Hypothalamus (tissue), 51 donors: ENCODE data around the gene ITPR1.

ENCODE experiments used
- DNase-seq, 51 donors: peaks; one replicate each; lab custom pipeline; 2025; lab: John Stamatoyannopoulos, UW

The ITPR1 gene

GRCh38 chr3:4709341-4709740 lies 216.2 kb downstream of the ITPR1 start:
- no peak for DNase-seq

DNA sequence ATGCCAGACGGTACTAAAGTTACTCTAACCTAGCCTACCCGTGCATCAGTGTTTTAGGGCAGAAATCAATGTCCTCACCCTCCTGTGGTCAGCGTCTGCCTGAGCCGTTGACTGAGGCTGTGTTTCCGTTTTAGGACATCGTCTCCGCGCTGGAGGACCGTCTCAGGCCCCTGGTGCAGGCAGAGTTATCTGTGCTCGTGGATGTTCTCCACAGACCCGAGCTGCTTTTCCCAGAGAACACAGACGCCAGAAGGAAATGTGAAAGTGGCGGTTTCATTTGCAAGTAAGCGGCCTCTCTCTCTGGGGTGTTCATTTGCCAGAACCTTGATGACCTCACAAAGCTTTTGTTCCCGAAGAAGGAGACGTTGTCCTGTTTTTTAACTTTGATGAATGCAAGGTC lies 217.0 kb downstream of the ITPR1 start:
- no peak for DNase-seq

DNA sequence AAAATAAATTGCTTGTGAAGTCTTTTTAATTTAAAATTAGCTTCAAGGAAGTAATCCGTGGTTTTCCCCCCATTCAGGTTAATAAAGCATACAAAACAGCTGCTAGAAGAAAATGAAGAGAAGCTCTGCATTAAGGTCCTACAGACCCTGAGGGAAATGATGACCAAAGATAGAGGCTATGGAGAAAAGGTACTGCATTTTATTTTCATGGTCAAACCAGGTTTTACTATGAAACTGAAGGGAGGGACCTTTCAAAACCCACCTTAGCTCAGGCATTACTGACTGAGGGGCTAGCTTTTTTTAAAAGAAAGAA lies 218.5 kb downstream of the ITPR1 start:
- no peak for DNase-seq

GRCh38 chr3:4712109-4712508 lies 219.0 kb downstream of the ITPR1 start:
- DNase-seq, result no peak

- no peak for DNase-seq
These were observed 220.9 kb downstream of the ITPR1 start for GRCh38 chr3:4714045-4714444.

DNA sequence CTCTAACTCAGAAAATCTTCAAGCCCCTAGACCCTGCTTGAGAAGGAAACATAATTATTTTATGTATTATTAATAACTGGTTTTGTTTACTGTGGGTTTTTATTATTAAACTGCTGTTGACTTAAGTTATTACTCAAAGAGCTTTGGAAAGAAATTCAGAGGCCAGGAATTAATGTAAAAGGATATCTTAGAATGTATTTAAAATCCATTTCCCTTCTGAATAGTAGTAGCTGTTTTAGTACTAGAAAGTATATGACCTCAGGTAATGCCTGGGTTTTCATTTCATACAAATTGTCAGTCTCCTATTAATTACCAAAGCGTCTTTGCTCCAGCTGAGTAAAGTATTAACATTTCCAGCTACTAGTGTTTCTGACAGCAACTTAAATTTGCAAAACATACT lies 223.1 kb downstream of the ITPR1 start:
- DNase-seq, result no peak

GRCh38 chr3:4716706-4717362 lies 223.7 kb downstream of the ITPR1 start:
- DNase-seq, result no peak

DNA sequence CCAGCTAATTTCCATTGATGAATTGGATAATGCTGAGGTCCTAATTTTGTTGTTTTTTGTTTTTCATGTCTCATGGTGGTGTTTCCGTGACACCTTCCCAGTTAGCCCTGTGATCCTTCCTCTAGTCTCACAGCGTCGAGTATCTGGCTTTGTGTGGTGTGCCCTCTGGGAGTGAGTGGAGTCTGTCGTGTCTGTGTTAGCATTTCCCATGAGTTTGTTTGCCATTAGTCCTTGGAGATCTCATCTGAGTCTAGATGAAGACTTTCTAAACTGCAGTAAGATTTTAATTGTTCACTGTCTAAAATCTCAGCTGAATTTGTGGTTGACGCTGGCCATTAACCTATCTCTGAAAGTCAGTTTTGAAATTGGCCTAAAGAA lies 224.2 kb downstream of the ITPR1 start:
- no peak for DNase-seq

GRCh38 chr3:4718179-4718736 lies 225.1 kb downstream of the ITPR1 start:
- no peak for DNase-seq

GRCh38 chr3:4719046-4719501 lies 225.9 kb downstream of the ITPR1 start:
- DNase-seq, result no peak

DNA sequence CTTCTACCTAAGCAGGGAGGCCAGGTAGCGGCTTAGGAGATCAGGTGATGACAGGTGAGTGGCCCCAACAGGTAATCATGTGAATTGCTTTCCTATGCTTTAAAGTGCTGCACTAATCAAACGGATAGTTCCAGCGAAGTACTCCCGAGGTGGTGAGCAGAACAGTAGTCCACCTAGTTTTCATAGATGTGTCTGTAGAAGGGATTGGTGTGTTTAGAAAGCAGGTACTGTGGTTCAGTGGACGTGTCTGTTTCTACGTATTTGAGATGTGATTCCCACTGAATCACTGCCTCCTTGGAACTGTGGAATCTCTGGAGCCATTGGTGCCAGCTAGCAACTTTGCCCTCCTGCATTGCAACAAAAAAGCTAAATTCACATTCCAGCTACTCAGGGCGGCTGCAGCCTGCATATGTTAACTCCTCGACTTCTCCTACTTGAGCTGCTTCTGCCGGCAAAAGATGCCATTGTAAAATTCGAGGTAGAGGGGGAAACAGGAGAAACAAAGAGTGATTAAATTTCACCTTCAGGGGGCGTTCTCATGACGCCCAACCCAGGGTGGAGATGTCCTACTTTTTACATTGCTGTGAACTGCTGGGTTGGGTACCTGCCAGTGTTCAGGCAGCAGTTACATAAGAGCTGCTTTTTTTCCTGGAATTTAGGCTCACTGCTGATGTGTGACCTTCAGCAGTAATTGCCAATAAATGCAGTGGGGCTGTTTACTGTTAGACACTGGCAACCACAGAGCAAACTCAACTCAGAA lies 227.3 kb downstream of the ITPR1 start:
- peak in 31 of 51 donors; percentile 13 to 77 (median 48) for DNase-seq

- no peak for DNase-seq
These were observed 228.4 kb downstream of the ITPR1 start for GRCh38 chr3:4721511-4721911.

- DNase-seq, result peak in 17 of 51 donors; percentile 7 to 73 (median 23)
These were observed 229.0 kb downstream of the ITPR1 start for GRCh38 chr3:4722103-4722502.

DNA sequence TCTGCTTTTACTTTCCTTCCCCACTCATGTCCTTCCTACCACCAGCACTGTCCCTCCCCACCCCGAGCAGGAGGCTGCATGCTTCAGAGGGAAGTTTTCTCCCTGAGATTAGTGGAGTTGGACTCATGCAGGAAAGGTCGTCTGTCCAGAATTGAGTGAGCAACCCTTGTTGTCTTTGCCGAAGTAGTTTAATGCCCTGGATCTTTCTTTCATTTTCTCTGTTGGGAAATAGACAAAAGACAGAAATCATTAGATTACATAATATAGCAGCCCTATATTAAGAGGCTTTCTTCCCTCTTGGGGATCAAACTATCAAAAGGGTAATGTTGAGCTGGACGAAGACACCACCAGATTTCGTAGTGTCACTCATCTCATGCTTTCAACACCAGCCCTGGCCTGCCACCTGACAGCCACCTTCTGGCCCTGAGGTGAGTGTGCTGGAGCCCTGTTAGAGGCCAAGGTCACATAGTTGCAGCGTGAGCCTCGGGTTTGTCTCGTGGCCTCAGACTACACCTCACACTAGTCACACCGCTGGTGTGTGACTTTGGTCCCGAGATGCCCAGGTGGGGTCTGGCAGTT lies 231.0 kb downstream of the ITPR1 start:
- peak in 1 of 51 donors; percentile 6 for DNase-seq

GRCh38 chr3:4726549-4726948 lies 233.4 kb downstream of the ITPR1 start:
- DNase-seq, result no peak

- DNase-seq, result peak in 1 of 51 donors; percentile 32
These were observed 236.2 kb downstream of the ITPR1 start for GRCh38 chr3:4729061-4729973.

- peak in 35 of 51 donors; percentile 15 to 87 (median 55) for DNase-seq
These were observed 237.6 kb downstream of the ITPR1 start for GRCh38 chr3:4730719-4731118.

DNA sequence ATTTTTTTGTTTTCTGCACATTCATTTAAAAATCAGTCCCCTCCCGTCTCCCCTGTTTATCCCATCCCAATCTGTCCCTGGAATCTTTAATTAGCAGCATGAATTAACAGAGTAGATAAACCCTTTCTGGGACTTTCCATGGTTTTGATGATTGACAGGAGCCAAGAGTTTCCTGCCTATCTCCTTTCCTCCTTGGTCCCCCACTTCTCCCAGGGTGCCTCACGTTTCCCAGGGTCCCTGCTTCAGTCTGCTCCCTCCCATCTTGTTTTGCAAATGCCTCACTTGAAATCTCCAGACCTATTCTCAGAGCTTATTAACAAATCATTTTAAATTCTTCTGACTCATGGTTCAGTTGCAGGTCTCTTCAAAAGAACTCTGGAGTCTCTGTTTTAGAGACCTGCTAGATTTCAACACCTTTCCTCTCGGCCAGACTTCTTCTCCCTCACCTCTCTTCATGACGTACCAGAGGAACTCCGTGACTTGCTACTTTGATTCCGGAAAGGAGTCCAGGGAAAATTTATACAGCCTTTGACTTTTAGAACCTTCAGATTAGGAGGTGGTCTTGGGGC lies 238.5 kb downstream of the ITPR1 start:
- peak in 1 of 51 donors; percentile 35 for DNase-seq

- DNase-seq, result peak in 7 of 51 donors; percentile 6 to 31 (median 24)
These were observed 239.8 kb downstream of the ITPR1 start for GRCh38 chr3:4732925-4733324.

DNA sequence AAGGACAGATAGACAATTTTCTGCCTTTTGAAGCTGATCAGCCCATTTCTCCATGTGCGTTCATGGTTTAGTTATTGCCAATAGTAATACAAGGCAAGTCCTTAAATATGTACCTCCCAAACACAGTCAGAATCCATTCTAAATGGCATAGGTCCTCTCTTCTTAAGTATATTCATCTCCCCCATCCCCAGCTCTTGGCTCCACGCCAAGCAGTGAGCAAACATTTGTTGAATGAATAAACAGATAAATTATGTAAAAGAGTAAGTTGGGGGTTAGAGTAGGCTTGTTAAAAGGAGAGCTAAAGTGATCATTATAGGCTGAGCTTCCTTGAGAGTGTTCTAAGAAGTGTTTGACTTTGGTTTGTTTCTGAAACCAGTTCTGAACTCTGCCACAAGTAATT lies 241.3 kb downstream of the ITPR1 start:
- no peak for DNase-seq
